ENCODE measurements around the gene SLC37A1. TPM values are rescaled to one million over a fixed set of nuclear protein-coding genes. Genes with fewer than 3 reads are reported as not detected.

The SLC37A1 gene
- total RNA-seq, 1 experiment from 2014 or later, result 15.0 TPM

DNA sequence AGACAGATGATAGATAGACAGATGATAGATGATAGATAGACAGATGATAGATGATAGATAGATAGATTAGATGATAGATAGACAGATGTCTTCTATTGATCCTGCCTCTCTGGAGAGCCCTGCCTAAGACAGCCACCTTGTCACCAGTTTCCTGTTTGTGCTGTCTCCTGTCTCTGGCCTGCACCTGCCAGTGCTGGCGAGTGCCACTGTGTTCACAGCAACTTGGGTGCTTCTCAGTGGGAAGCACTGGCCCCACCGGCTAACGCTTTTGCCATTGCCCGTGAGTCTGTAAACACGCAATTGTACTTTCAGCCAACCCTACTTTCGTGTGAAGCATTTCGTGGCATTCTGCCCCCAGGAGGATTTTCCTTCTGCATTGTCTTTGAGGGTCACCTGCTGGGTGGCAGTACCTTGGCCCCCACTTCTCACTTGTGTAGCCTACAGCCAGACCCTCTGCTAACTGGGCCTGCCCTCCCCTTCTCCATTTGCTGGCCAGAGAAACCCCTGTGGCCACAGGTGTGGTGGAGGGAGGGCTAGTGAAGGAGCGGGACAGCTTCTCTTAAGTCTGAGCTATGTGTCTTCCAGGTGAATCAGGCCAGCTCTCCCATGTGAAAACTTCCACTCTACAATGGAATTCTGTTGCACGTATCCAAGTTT is 116.4 kb downstream of the SLC37A1 start:
- DNase-seq (ENCODE audit: low read depth, low spot score) (no peak), ATAC-seq (no peak)
- H3K4me2 ChIP-seq (ENCODE audit: low read length), result no peak overlapping the region
- H2AFZ ChIP-seq (ENCODE audit: low read depth, low read length, poor library complexity, severe bottlenecking), result no peak overlapping the region
- no peaks in the 10 kb centered on the region for H3K4me1 ChIP-seq (ENCODE audit: control insufficient read depth in 1 of 2, insufficient read depth in 2 of 2, low read length in 2 of 2)
- no peaks in the 10 kb centered on the region for H3K9me2 ChIP-seq (ENCODE audit: insufficient read depth)
- peaks cover 8% of the 10 kb centered on the region; the same call in 1 of the 2 replicates for H3K27me3 ChIP-seq (ENCODE audit: insufficient read depth, low read length)
- intact Hi-C loops (cut with micrococcal nuclease), result no loop called here
- no peaks in the 10 kb centered on the region for H3K9me3 ChIP-seq (ENCODE audit: control insufficient read depth in 1 of 2, insufficient read depth in 1 of 2, low read depth in 1 of 2, low read length in 2 of 2)
- no TSS peak for BruUV-seq (replicated peaks)
- no peaks in the 10 kb centered on the region for H3K79me2 ChIP-seq (ENCODE audit: insufficient read depth, low read length)
- no peak overlapping the region for H3K9ac ChIP-seq (ENCODE audit: low read length)
- no peaks in the 10 kb centered on the region for H3K36me3 ChIP-seq (ENCODE audit: control insufficient read depth in 1 of 2, insufficient read depth in 2 of 2, low read length in 2 of 2)
- ChIA-PET POLR2A (no interaction called here), RAD21 (ENCODE audit: low non-redundant PET in 1 of 2, low total read pairs in 2 of 2, uncharacterized antibody in 2 of 2, unreplicated experiment in 2 of 2) (no interaction called here), CTCF (no interaction called here)
- H3K27ac ChIP-seq (ENCODE audit: low read depth, low read length), result no peak overlapping the region
- no peaks in the 10 kb centered on the region for H4K20me1 ChIP-seq (ENCODE audit: insufficient read depth)
- no peak overlapping the region for H3K4me3 ChIP-seq (replicated peaks in 1 of 2; ENCODE audit: low read depth in 1 of 2, low read length in 2 of 2)
- TF ChIP-seq, protein P1, sequence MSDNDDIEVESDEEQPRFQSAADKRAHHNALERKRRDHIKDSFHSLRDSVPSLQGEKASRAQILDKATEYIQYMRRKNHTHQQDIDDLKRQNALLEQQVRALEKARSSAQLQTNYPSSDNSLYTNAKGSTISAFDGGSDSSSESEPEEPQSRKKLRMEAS (IDR thresholded peaks at IDR 0.05), result no peak
- TF ChIP-seq POLR2A (IDR thresholded peaks at IDR 0.05; ENCODE audit: borderline replicate concordance, extremely low read depth, insufficient read depth, insufficient read length), result no peak
- TF ChIP-seq ZFX (IDR thresholded peaks at IDR 0.05), result no peak
- no peak for TF ChIP-seq SP1 (IDR thresholded peaks at IDR 0.05; ENCODE audit: low read depth)
- no peak for TF ChIP-seq ZNF274 (IDR thresholded peaks at IDR 0.05; ENCODE audit: low read depth, low read length)
- TF ChIP-seq SIN3A (IDR thresholded peaks at IDR 0.05; ENCODE audit: low read depth), result no peak
- no peak for TF ChIP-seq YY1 (IDR thresholded peaks at IDR 0.05; ENCODE audit: extremely low read depth, insufficient replicate concordance, low read depth, low read length)
- TF ChIP-seq, protein P2, sequence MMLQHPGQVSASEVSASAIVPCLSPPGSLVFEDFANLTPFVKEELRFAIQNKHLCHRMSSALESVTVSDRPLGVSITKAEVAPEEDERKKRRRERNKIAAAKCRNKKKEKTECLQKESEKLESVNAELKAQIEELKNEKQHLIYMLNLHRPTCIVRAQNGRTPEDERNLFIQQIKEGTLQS (IDR thresholded peaks at IDR 0.05), result no peak
- no peak for TF ChIP-seq POLR2AphosphoS5 (IDR thresholded peaks at IDR 0.05; ENCODE audit: low read depth, low read length)

DNA sequence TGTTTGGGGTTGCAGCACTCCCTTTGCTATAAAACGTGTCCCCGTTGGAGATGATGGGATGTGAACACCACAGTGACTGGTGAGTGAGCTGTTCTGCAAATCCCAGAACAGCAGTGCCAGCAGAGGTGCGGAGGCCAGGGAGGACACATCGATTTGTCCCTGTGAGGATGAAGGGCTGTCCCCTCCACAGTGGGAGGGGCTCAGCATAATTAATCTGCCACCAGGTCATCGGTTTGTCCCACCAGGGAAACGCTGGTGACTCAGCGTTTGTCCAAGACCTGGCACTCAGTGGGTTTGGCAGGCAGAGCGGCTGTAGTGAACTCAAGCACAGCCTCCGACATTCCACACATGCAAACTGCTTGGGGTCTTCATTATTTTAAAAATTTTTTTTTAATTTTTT is 117.0 kb downstream of the SLC37A1 start:
- POLR2A ChIA-PET, result no interaction called here
- H3K36me3 ChIP-seq (ENCODE audit: control insufficient read depth in 1 of 2, insufficient read depth in 2 of 2, low read length in 2 of 2), result no peaks in the 10 kb centered on the region
- DNase-seq (ENCODE audit: low read depth, low spot score) (no peak), ATAC-seq (no peak)
- H3K9me2 ChIP-seq (ENCODE audit: insufficient read depth), result no peaks in the 10 kb centered on the region
- CTCF ChIA-PET, result no interaction called here
- H4K20me1 ChIP-seq (ENCODE audit: insufficient read depth), result no peaks in the 10 kb centered on the region
- H3K79me2 ChIP-seq (ENCODE audit: insufficient read depth, low read length), result no peaks in the 10 kb centered on the region
- no peak overlapping the region for H3K27ac ChIP-seq (ENCODE audit: low read depth, low read length)
- H2AFZ ChIP-seq (ENCODE audit: low read depth, low read length, poor library complexity, severe bottlenecking), result no peak overlapping the region
- BruUV-seq (replicated peaks), result no TSS peak
- peaks cover 8% of the 10 kb centered on the region; the same call in 1 of the 2 replicates for H3K27me3 ChIP-seq (ENCODE audit: insufficient read depth, low read length)
- RAD21 ChIA-PET (ENCODE audit: low non-redundant PET in 1 of 2, low total read pairs in 2 of 2, uncharacterized antibody in 2 of 2, unreplicated experiment in 2 of 2), result no interaction called here
- no peaks in the 10 kb centered on the region for H3K4me1 ChIP-seq (ENCODE audit: control insufficient read depth in 1 of 2, insufficient read depth in 2 of 2, low read length in 2 of 2)
- H3K9ac ChIP-seq (ENCODE audit: low read length), result no peak overlapping the region
- H3K9me3 ChIP-seq (ENCODE audit: control insufficient read depth in 1 of 2, insufficient read depth in 1 of 2, low read depth in 1 of 2, low read length in 2 of 2), result no peaks in the 10 kb centered on the region
- H3K4me2 ChIP-seq (ENCODE audit: low read length), result no peak overlapping the region
- no peak overlapping the region for H3K4me3 ChIP-seq (replicated peaks in 1 of 2; ENCODE audit: low read depth in 1 of 2, low read length in 2 of 2)
- intact Hi-C loops (cut with micrococcal nuclease), result no loop called here
- TF ChIP-seq, protein P2 (IDR thresholded peaks at IDR 0.05), result no peak
- no peak for TF ChIP-seq FOSL1 (IDR thresholded peaks at IDR 0.05; ENCODE audit: low read depth)
- TF ChIP-seq YY1 (IDR thresholded peaks at IDR 0.05; ENCODE audit: extremely low read depth, insufficient replicate concordance, low read depth, low read length), result no peak
- no peak for TF ChIP-seq RAD21 (IDR thresholded peaks at IDR 0.05; ENCODE audit: low read depth)
- TF ChIP-seq, protein P1 (IDR thresholded peaks at IDR 0.05), result no peak
- no peak for TF ChIP-seq ELF1 (IDR thresholded peaks at IDR 0.05; ENCODE audit: borderline replicate concordance, low read depth)
- no peak for TF ChIP-seq ZFX (IDR thresholded peaks at IDR 0.05)
- TF ChIP-seq POLR2A (IDR thresholded peaks at IDR 0.05; ENCODE audit: borderline replicate concordance, extremely low read depth, insufficient read depth, insufficient read length), result no peak
- TF ChIP-seq JUND (IDR thresholded peaks at IDR 0.05), result no peak
- TF ChIP-seq EZH2 (IDR thresholded peaks at IDR 0.05), result no peak
- TF ChIP-seq, protein P3, sequence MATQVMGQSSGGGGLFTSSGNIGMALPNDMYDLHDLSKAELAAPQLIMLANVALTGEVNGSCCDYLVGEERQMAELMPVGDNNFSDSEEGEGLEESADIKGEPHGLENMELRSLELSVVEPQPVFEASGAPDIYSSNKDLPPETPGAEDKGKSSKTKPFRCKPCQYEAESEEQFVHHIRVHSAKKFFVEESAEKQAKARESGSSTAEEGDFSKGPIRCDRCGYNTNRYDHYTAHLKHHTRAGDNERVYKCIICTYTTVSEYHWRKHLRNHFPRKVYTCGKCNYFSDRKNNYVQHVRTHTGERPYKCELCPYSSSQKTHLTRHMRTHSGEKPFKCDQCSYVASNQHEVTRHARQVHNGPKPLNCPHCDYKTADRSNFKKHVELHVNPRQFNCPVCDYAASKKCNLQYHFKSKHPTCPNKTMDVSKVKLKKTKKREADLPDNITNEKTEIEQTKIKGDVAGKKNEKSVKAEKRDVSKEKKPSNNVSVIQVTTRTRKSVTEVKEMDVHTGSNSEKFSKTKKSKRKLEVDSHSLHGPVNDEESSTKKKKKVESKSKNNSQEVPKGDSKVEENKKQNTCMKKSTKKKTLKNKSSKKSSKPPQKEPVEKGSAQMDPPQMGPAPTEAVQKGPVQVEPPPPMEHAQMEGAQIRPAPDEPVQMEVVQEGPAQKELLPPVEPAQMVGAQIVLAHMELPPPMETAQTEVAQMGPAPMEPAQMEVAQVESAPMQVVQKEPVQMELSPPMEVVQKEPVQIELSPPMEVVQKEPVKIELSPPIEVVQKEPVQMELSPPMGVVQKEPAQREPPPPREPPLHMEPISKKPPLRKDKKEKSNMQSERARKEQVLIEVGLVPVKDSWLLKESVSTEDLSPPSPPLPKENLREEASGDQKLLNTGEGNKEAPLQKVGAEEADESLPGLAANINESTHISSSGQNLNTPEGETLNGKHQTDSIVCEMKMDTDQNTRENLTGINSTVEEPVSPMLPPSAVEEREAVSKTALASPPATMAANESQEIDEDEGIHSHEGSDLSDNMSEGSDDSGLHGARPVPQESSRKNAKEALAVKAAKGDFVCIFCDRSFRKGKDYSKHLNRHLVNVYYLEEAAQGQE (IDR thresholded peaks at IDR 0.05; ENCODE audit: low read depth), result no peak
- TF ChIP-seq SIN3A (IDR thresholded peaks at IDR 0.05; ENCODE audit: low read depth), result no peak
- TF ChIP-seq TCF7L2 (IDR thresholded peaks at IDR 0.05; ENCODE audit: borderline replicate concordance, extremely low read depth, insufficient read depth, insufficient read length), result no peak

Data from HCT116 (cell line).